Kidney (tissue), 14 donors: ENCODE data around the gene CIAO3. TPM values are rescaled to one million over a fixed set of nuclear protein-coding genes. Genes with fewer than 3 reads are reported as not detected.

Experiments used
- DNase-seq, 5 donors: peaks; one replicate each; pipeline ENCODE4 v3.0.0-alpha.2; 2013 to 2020
- FAIRE-seq: peaks from 2 replicates; lab custom pipeline; 2012; peaks lifted over from hg19 to GRCh38; lab: Jason Lieb, UNC
- H3K27ac ChIP-seq, 2 donors: one replicate each; pipeline ENCODE4 v1.7.0; 2013; ENCODE audit warnings: low read depth in 2 of 2, low read length in 2 of 2, inconsistent platforms in 1 of 2
- H3K27me3 ChIP-seq: one replicate; pipeline ENCODE4 v1.7.1; 2013; ENCODE audit warnings: low read length, inconsistent platforms; ENCODE audit not compliant: control insufficient read depth, insufficient read depth
- H3K36me3 ChIP-seq, 3 donors: one replicate each; pipeline versions ENCODE4 v1.7.0 to v1.7.1; 2013; ENCODE audit warnings: low read length in 3 of 3, control low read depth in 1 of 3, inconsistent platforms in 1 of 3; ENCODE audit not compliant: insufficient read depth in 3 of 3, control insufficient read depth in 2 of 3
- H3K4me1 ChIP-seq, 3 donors: one replicate each; pipeline versions ENCODE4 v1.7.0 to v1.7.1; 2013; ENCODE audit warnings: low read length in 3 of 3, inconsistent platforms in 1 of 3, low read depth in 1 of 3; ENCODE audit not compliant: control insufficient read depth in 2 of 3, insufficient read depth in 2 of 3
- H3K4me3 ChIP-seq, 3 donors: one replicate each; pipeline versions ENCODE4 v1.7.0 to v1.8.1; 2013; ENCODE audit warnings: low read length in 3 of 3, control low read depth in 1 of 3, inconsistent platforms in 1 of 3
- H3K9ac ChIP-seq, 3 donors: one replicate each; pipeline versions ENCODE4 v1.7.0 to v1.7.1; 2013; ENCODE audit warnings: low read length in 3 of 3, control low read depth in 1 of 3, inconsistent platforms in 1 of 3
- H3K9me3 ChIP-seq, 3 donors: one replicate each; pipeline versions ENCODE4 v1.7.0 to v1.7.1; 2013; ENCODE audit warnings: low read length in 3 of 3, control low read depth in 1 of 3, inconsistent platforms in 1 of 3; ENCODE audit not compliant: control insufficient read depth in 2 of 3, insufficient read depth in 1 of 3
- CTCF ChIP-seq: IDR thresholded peaks from 3 replicates; pipeline ENCODE4 v1.5.1; 2012; ENCODE audit warnings: mild to moderate bottlenecking, moderate library complexity, borderline replicate concordance; ENCODE audit not compliant: insufficient read depth; ENCODE audit errors: extremely low read depth
- intact Hi-C: fragments of 100-400 bp; cut with DNase I; formaldehyde crosslinking; loops from one replicate; pipeline ENCODE4 v1.11.1; 2022
- polyA plus RNA-seq: library from polyadenylated mRNA; stranded (reverse); fragments of 350-450 nt; fragmentation: Illumina TruSeq; extraction: RNeasy Lipid Tissue Mini Kit (QIAGEN cat#74804); gene quantifications from one replicate; pipeline ENCODE4 v1.2.3, GENCODE V29; 2014; ENCODE audit warnings: low read depth, low replicate concordance; ENCODE audit not compliant: insufficient read depth
- total RNA-seq: library from RNA; stranded (reverse); fragmentation: NEBNext Ultra II Directional; extraction: Animal tissue kit (Norgen Biotek cat#: 25700); gene quantifications from one replicate; pipeline ENCODE4 v1.2.1, GENCODE V29; 2021
- donor health status: control.
- donor health status: control.
- donor health status: control.
- donor health status: control.
- donor health status: control.
- donor health status: DM: yes; HTN: yes; CAD: no.
- donor health status: Normal renal cell carcinoma (clear cell type).

The CIAO3 gene
- total and polyA plus RNA-seq, 2 donors from 2014 or later, result 36.8 to 37.7 TPM

GRCh38 chr16:700684-701584 is 39.9 kb downstream of the CIAO3 start:
- no peaks in the 10 kb centered on the region for H3K4me1 ChIP-seq
- peak in 3 of 5 donors; percentile 59 to 77 (median 71) for DNase-seq
- peaks cover 20% of the 10 kb centered on the region for H3K27me3 ChIP-seq
- FAIRE-seq, result no peak
- H3K9ac ChIP-seq, result no peak overlapping the region
- no peak overlapping the region for H3K27ac ChIP-seq
- intact Hi-C loops, result no loop called here
- no peaks in the 10 kb centered on the region for H3K36me3 ChIP-seq
- H3K9me3 ChIP-seq, result no peaks in the 10 kb centered on the region
- H3K4me3 ChIP-seq, result no peak overlapping the region
- TF ChIP-seq CTCF, result no peak

GRCh38 chr16:698911-699671 is 41.7 kb downstream of the CIAO3 start:
- intact Hi-C loops, result no loop called here
- no peaks in the 10 kb centered on the region for H3K9me3 ChIP-seq
- DNase-seq (no peak), FAIRE-seq (no peak)
- H3K36me3 ChIP-seq, result no peaks in the 10 kb centered on the region
- H3K27me3 ChIP-seq, result peaks cover 19% of the 10 kb centered on the region
- no peak for TF ChIP-seq CTCF
- peaks cover 0 to 5% (median 0%) of the 10 kb centered on the region in 3 donors for H3K4me1 ChIP-seq
- H3K9ac ChIP-seq, result no peak overlapping the region
- no peak overlapping the region for H3K27ac ChIP-seq
- H3K4me3 ChIP-seq, result no peak overlapping the region

GRCh38 chr16:695355-696089 is 45.3 kb downstream of the CIAO3 start:
- peak; percentile 70 to 97 (median 81) for DNase-seq
- no peaks in the 10 kb centered on the region for H3K9me3 ChIP-seq
- H3K36me3 ChIP-seq, result no peaks in the 10 kb centered on the region
- H3K4me3 ChIP-seq, result peak overlapping the region in 1 of 3 donors; percentile 35
- peaks cover 4% of the 10 kb centered on the region for H3K27me3 ChIP-seq
- TF ChIP-seq CTCF, result no peak
- no peak overlapping the region for H3K9ac ChIP-seq
- no peak for FAIRE-seq
- peak overlapping the region; percentile 72 to 74 for H3K27ac ChIP-seq
- H3K4me1 ChIP-seq, result peaks cover 0 to 5% (median 0%) of the 10 kb centered on the region in 3 donors
- intact Hi-C loops, result no loop called here
